Pancreas (tissue), 10 donors: ENCODE results near the gene PLSCR3. TPM values are rescaled to one million over a fixed set of nuclear protein-coding genes. Genes with fewer than 3 reads are reported as not detected.
A peak's percentile ranks its signal among the peaks of the same experiment; 100 is the strongest.

Source experiments
- ATAC-seq, 4 donors: fragments of 200-7000 bp; cut with Tn5 transposase; one replicate each; pipeline versions ENCODE4 v1.8.0 to v1.9.1; 2020; ENCODE audit warnings: mild to moderate bottlenecking in 4 of 4, moderate library complexity in 4 of 4
- DNase-seq, 6 donors: peaks; one replicate each; pipeline ENCODE4 v3.0.0-alpha.2; 2020
- FAIRE-seq: peaks from 2 replicates; lab custom pipeline; 2012; peaks lifted over from hg19 to GRCh38; lab: Jason Lieb, UNC
- H3K27ac ChIP-seq, 4 donors: fragments of 200-600 bp; sonication (generic); 1 replicate in 3 of 4; 2 replicates in 1 of 4; pipeline versions ENCODE4 v1.5.0 to v1.8.0; 2020
- H3K27me3 ChIP-seq, 4 donors: fragments of 200-600 bp; one replicate each; pipeline ENCODE4 v1.8.0; 2021
- H3K36me3 ChIP-seq, 3 donors: fragments of 200-600 bp; sonication (generic) in 1 of 3; one replicate each; pipeline versions ENCODE4 v1.5.0 to v1.8.0; 2020 to 2021
- H3K4me1 ChIP-seq, 3 donors: fragments of 200-600 bp; one replicate each; pipeline ENCODE4 v1.8.0; 2021
- H3K4me3 ChIP-seq, 4 donors: fragments of 200-600 bp; sonication (generic) in 2 of 4; one replicate each; pipeline versions ENCODE4 v1.5.0 to v1.8.0; 2020 to 2021
- H3K9me3 ChIP-seq, 4 donors: fragments of 200-600 bp; one replicate each; pipeline ENCODE4 v1.8.0; 2021
- WGBS, 2 donors: extraction: QIAGEN DNeasy Blood & Tissue Kit; methylation state at CpG; one replicate each; pipeline ENCODE4 v1.1.7; 2013; 5-methylcytosine and 5-hydroxymethylcytosine counted together
- intact Hi-C, 3 donors: fragments of 100-400 bp; cut with DNase I; formaldehyde crosslinking; loops; one replicate each; pipeline versions ENCODE4 v1.11.1 to v1.14.2; 2022
- polyA plus RNA-seq, 2 donors: library from polyadenylated mRNA; stranded (reverse); fragments of 200-250 nt; gene quantifications; one replicate each; pipeline ENCODE4 v1.2.3, GENCODE V29; 2013
- total RNA-seq, 6 donors: library from RNA; stranded (reverse); fragmentation: NEBNext Ultra II Directional in 4 of 6; extraction: Animal tissue kit (Norgen Biotek cat#: 25700) in 4 of 6; gene quantifications; one replicate each; pipeline versions ENCODE4 v1.2.1 to v1.2.4, GENCODE V29; 2021 to 2023
- TF ChIP-seq, protein P1 (sequence below), 4 donors: fragments of 200-600 bp; sonication (generic) in 3 of 4; IDR thresholded peaks; one replicate each; pipeline versions ENCODE4 v1.5.0 to v1.8.0; 2021; ENCODE audit warnings: antibody characterized with exemption in 4 of 4
- donor health status: healthy with polysubstance abuse.
- donor health status: DM: no; HTN: no; CAD: no; lungs with moderate emphysema.
- donor health status: DM: no; HTN: no; CAD: no.
- donor health status: control.
- donor health status: control.
- donor health status: Bipolar disorder and iron deficiency.
- donor health status: DM: yes; HTN: yes; CAD: no.
- donor health status: DM: no; HTN: no; CAD: no.
- donor health status: DM: no; HTN: no; CAD: no.
- donor health status: DM: yes; HTN: yes; CAD: no.

The PLSCR3 gene
- total and polyA plus RNA-seq, 8 donors, result 6.5 to 20.1 (median 9.9) TPM

DNA sequence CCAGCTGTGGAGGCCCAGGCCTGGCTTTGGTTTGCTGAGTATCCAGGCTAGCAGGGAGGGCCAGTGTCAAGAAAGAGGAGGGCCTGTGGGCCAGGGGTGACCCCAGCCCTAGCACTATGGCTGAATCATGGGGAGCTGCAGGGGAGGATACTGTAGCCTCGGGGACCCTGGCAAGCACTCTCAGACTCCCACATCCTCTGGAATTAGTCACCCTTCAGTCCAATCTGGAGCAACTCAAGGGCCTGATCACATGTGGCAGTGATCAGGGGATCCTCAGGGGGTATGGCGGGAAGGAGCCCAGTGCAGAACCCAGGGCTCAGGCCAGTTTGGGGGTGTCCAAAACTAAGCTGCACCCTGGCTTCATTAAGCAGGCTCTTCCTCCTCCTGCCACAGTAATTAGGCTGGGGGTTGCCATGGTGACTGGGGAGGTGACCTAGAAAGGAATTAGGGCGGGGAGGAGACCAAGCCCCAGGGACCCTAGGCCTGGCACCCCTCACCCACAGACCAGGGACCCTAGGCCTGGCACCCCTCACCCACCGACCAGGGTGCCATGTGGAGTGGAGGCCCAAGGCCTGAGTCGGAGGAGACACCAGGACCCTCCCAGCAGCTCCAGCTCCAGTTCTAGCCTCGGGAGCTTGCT is 19.1 kb upstream of the PLSCR3 start:
- no peaks in the 10 kb centered on the region for H3K27me3 ChIP-seq
- DNase-seq (no peak), FAIRE-seq (no peak), ATAC-seq (peak in 2 of 4 donors; percentile 18 to 33)
- H3K4me3 ChIP-seq, result no peak overlapping the region
- no peaks in the 10 kb centered on the region for H3K4me1 ChIP-seq
- TF ChIP-seq, protein P1, sequence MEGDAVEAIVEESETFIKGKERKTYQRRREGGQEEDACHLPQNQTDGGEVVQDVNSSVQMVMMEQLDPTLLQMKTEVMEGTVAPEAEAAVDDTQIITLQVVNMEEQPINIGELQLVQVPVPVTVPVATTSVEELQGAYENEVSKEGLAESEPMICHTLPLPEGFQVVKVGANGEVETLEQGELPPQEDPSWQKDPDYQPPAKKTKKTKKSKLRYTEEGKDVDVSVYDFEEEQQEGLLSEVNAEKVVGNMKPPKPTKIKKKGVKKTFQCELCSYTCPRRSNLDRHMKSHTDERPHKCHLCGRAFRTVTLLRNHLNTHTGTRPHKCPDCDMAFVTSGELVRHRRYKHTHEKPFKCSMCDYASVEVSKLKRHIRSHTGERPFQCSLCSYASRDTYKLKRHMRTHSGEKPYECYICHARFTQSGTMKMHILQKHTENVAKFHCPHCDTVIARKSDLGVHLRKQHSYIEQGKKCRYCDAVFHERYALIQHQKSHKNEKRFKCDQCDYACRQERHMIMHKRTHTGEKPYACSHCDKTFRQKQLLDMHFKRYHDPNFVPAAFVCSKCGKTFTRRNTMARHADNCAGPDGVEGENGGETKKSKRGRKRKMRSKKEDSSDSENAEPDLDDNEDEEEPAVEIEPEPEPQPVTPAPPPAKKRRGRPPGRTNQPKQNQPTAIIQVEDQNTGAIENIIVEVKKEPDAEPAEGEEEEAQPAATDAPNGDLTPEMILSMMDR (IDR thresholded peaks at IDR 0.05), result no peak
- WGBS, 2 donors, result 76 to 81% methylated on average over 6 of the region's 6 CpGs
- H3K36me3 ChIP-seq, result no peaks in the 10 kb centered on the region
- no peaks in the 10 kb centered on the region for H3K9me3 ChIP-seq
- no peak overlapping the region for H3K27ac ChIP-seq
- intact Hi-C loops, result no loop called here

DNA sequence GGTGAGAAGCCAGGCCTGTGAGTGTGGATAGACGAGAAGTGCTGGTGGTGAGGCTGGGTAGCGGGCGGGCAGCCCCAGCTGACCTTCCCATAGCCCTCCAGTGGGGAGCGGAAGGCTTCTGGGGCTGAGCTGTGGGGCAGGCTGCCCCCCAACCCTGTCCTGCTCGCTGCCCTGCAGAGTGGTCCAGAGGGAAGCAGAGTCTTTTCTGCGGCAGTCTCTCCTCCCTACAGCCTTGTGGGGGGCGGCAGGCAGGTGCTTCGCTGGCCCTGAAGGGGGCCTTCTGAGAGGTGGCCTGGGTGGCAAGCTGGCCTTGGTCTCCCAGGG is 17.1 kb upstream of the PLSCR3 start:
- Histone ChIP-seq H3K36me3 (no peaks in the 10 kb centered on the region), H3K27ac (no peak overlapping the region), H3K9me3 (no peaks in the 10 kb centered on the region), H3K4me3 (no peak overlapping the region), H3K4me1 (no peaks in the 10 kb centered on the region), H3K27me3 (no peaks in the 10 kb centered on the region)
- intact Hi-C loops, result no loop called here
- WGBS, 2 donors, result 83 to 91% methylated on average over 8 of the region's 8 CpGs
- TF ChIP-seq, protein P1 (IDR thresholded peaks at IDR 0.05), result no peak
- no peak for ATAC-seq
- FAIRE-seq, result no peak
- no peak for DNase-seq

DNA sequence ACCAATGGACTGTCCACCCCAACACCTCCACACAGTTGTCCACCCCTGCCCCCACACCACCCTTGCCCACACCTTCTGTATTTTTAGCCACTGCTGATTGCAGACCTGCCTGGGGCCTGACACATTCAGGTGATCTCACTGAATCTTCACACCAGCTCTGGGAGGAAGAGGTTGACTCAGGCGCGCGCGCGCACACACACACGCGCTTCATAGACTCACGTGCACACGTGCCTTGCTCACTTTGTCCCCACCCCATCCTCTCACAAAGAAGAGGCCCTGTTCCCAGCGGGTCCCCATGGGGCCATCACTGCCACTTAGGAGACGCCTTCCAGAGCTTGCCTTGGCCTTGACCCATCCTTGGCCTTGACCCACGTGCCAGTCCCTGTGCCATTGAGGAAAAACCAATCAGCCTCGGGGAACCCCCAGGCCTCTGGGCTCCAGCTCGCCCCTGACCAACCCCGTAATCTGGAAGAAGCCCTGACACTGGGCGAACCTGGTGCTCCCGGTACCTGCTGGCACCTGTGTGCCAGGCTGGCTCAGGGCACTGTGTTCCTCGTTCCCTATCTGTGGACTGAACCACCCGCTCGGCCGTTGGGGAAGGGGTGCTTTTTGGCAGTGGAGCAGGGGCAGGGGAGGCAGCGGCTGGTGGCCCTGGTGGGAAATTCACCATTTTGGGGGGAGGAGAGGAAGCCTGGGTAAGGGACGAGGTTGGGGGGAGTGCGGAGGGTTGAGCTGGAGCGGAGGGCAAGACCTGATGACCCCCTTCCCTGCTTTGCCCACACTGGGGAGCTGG is 16.5 kb upstream of the PLSCR3 start:
- FAIRE-seq (no peak), DNase-seq (no peak), ATAC-seq (no peak)
- H3K27ac ChIP-seq, result no peak overlapping the region
- intact Hi-C loops, result no loop called here
- H3K27me3 ChIP-seq, result no peaks in the 10 kb centered on the region
- WGBS, 2 donors, result 81 to 82% methylated on average over 25 of the region's 25 CpGs
- H3K36me3 ChIP-seq, result no peaks in the 10 kb centered on the region
- no peaks in the 10 kb centered on the region for H3K9me3 ChIP-seq
- TF ChIP-seq, protein P1 (IDR thresholded peaks at IDR 0.05), result no peak
- no peaks in the 10 kb centered on the region for H3K4me1 ChIP-seq
- H3K4me3 ChIP-seq, result no peak overlapping the region

DNA sequence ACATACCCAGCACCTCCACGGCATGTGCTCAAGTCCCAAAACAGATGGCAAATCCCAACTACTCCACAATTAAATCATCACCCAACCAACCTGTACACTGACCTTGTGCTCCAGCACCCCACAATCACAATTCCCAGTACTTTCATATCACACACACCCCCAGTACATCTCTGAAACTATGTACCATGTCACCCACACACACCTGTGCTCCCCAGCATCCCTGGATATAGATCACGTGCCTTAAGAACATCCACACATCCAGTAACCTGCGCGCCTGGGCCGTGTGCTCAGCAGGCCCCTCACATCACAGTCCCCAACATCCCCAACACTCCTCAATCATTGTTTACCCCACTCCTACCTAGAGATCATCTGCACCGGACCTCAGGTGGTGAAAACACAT is 15.4 kb upstream of the PLSCR3 start:
- Histone ChIP-seq H3K4me1 (no peaks in the 10 kb centered on the region), H3K27me3 (no peaks in the 10 kb centered on the region), H3K27ac (no peak overlapping the region), H3K36me3 (no peaks in the 10 kb centered on the region), H3K9me3 (no peaks in the 10 kb centered on the region), H3K4me3 (no peak overlapping the region)
- intact Hi-C loops, result no loop called here
- 81 to 85% methylated on average over 6 of the region's 6 CpGs for WGBS, 2 donors
- ATAC-seq, result no peak
- TF ChIP-seq, protein P1 (IDR thresholded peaks at IDR 0.05), result no peak
- DNase-seq, result no peak
- no peak for FAIRE-seq

DNA sequence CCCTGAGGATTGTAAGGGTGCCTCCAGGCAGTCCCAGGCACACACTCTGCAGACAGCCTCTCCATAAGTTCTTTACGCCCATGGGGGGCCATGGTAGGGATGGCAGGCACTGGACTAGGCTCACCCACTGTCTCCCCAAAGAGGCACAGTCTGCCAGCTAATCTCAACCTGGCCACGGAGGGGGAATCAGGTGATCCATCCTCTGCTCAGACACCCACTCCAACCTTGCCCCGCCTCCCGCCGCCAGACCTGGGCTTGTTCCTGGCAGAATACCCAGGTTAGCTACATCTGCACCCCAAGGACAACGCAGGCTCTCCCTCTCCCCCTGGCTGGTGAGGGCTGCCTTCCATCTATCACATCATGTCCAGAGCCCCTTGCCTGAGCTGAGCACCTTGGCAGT is 14.5 kb upstream of the PLSCR3 start:
- Histone ChIP-seq H3K4me3 (no peak overlapping the region), H3K27me3 (no peaks in the 10 kb centered on the region), H3K27ac (no peak overlapping the region), H3K9me3 (no peaks in the 10 kb centered on the region), H3K4me1 (no peaks in the 10 kb centered on the region), H3K36me3 (no peaks in the 10 kb centered on the region)
- no peak for DNase-seq
- no peak for FAIRE-seq
- intact Hi-C loops, result no loop called here
- WGBS, 2 donors, result 66 to 72% methylated on average over 6 of the region's 6 CpGs
- no peak for ATAC-seq
- TF ChIP-seq, protein P1 (IDR thresholded peaks at IDR 0.05), result no peak
